Rectal smooth muscle tissue (tissue), 1 donor: ENCODE measurements around the gene BOD1L1.

Source experiments
- H3K27ac ChIP-seq: one replicate; pipeline ENCODE4 v1.7.0; 2013; ENCODE audit warnings: low read depth, low read length, inconsistent platforms
- H3K27me3 ChIP-seq: one replicate; pipeline ENCODE4 v1.7.0; 2013; ENCODE audit warnings: low read length; ENCODE audit not compliant: control insufficient read depth, insufficient read depth
- H3K36me3 ChIP-seq: one replicate; pipeline ENCODE4 v1.7.0; 2013; ENCODE audit warnings: low read length; ENCODE audit not compliant: control insufficient read depth, insufficient read depth
- H3K4me1 ChIP-seq: one replicate; pipeline ENCODE4 v1.7.0; 2013; ENCODE audit warnings: low read length; ENCODE audit not compliant: control insufficient read depth, insufficient read depth
- H3K4me3 ChIP-seq: one replicate; pipeline ENCODE4 v1.7.0; 2013; ENCODE audit warnings: low read length
- H3K9ac ChIP-seq: one replicate; pipeline ENCODE4 v1.7.0; 2013; ENCODE audit warnings: low read length

The BOD1L1 gene

DNA sequence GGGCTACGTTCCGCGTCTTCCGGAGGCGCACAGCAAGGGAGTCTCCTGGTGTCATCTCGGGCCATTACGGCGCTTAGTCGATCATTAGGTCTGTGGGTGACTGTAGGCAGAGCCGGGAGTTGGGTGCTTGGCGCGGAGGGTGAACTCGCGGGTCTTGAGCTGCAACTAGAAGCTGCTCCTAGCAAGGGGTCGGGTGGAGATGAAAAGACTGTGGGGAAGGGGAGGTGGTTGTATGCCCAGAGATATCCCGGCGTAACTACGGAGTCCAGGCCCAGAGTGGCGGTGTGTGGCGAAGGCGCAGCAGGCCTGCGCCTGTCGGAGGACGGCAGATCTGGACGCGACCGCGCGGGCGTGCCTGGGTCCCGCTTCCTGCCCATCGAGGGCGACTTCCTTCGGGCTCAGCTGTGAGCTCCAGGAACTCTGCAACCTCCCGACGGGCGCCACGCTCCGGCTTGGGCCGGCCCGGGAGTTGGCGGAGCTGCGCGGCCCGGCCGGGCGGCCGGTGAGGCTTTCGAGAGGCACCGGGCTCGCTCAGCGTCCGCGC is 80.5 kb downstream of the BOD1L1 start:
- Histone ChIP-seq H3K36me3 (no peaks in the 10 kb centered on the region), H3K27ac (peak overlapping the region; percentile 91), H3K4me1 (peaks cover 10% of the 10 kb centered on the region), H3K9ac (peak overlapping the region; percentile 57), H3K27me3 (peaks cover 9% of the 10 kb centered on the region), H3K4me3 (peak overlapping the region; percentile 80)

DNA sequence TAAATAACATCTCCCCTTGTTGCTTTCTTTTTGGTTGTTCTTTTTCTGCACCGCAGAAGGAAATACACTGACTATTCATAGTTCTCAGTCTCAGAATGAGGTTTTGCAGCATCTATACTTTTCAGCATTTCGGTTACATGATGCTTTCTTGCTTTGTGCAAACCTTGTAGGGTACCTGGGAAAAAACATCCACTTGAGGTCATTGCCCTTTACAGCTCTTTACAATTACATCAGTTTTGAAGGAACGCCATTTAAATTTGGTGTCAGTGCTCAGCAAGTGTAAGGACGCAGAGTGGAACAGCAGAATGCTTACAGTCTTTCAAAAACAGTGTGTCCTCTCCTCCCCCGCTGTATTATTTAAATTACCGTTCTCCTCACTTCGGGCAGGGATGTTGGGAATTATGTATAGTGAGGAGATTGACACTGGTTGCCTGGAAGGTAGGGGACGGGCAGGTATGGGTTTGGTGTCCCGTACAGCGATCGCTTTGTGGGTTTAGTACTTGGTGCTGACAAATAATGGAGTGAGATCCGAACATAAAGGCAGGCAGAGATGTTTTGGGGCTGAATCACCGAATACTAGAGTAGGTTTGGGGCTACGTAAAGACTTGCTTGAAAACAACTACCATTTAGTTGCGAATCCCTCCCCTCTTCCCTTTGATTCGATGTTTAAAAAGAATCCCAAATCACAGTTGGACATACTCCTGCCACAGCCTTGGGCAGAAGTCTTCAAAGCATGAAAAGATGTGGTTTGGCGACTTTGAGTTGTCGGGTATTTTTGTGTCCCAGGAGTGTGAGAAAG is 81.2 kb downstream of the BOD1L1 start:
- peaks cover 10% of the 10 kb centered on the region for H3K4me1 ChIP-seq
- H3K27ac ChIP-seq: peak overlapping the region; percentile 91
- H3K4me3 ChIP-seq: peak overlapping the region; percentile 80
- H3K27me3 ChIP-seq: peaks cover 9% of the 10 kb centered on the region
- H3K36me3 ChIP-seq: no peaks in the 10 kb centered on the region
- no peak overlapping the region for H3K9ac ChIP-seq

DNA sequence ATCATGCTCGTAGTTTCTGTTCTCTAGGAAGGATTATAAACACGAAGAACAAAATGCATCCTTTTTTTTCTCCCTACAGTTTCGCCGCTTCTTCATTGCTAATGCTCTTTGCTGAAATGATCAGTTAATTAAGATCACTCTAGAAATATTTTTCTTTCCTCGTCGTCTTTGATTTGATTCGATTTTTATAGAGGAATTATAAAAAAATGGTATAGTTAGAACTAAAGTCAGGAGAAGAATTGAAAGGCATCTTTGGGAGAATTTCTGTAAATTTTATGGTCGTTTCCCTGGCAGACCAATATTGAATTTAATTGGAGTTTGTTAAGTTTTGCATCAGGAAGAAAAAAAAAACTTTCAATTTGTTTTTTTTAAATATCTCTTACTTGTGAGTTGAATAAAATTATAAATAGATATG is 82.1 kb downstream of the BOD1L1 start:
- no peaks in the 10 kb centered on the region for H3K36me3 ChIP-seq
- H3K4me3 ChIP-seq: peak overlapping the region; percentile 77
- peak overlapping the region; percentile 88 for H3K27ac ChIP-seq
- peaks cover 10% of the 10 kb centered on the region for H3K4me1 ChIP-seq
- peaks cover 9% of the 10 kb centered on the region for H3K27me3 ChIP-seq
- no peak overlapping the region for H3K9ac ChIP-seq

DNA sequence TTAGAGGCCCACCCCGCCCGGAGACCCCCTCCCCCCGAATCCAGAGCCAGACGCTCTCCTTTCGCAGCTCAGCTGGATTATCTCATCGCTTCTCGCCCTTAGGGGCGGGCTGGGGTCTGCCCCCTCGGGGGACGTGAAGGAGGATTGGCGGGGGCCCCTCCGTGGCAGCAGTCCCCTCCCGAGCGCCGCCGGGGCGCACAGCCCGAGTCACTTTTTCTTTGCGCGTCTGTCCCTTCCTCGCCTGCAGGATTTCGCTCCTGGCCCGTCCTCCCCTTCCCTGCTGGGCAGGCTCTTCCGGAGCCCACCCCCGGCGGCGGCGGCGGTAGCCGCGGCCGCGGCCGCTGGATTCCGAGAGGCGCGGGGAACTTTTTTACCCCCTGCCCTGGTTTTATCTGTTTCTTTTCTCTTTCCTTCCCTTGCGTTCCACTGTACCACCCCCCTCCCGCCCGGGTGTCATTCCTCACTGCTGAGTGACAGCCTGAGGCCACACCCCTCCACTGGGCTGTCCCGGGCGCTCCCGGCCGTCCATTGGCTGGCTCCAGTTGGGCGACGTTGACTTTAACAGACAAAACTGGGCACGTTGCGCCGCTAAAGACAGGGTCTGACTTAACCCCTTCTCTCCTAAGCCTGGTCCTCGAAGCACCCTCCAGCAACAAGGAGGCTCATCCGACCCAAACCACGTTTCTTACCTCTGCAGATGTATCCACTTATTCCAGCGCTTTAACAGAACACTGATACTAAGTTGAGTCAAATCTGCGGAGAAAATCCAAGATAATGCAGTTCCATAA is 82.7 kb downstream of the BOD1L1 start:
- H3K27me3 ChIP-seq: peaks cover 13% of the 10 kb centered on the region
- no peak overlapping the region for H3K9ac ChIP-seq
- peaks cover 10% of the 10 kb centered on the region for H3K4me1 ChIP-seq
- H3K27ac ChIP-seq: peak overlapping the region; percentile 88
- H3K36me3 ChIP-seq: no peaks in the 10 kb centered on the region
- H3K4me3 ChIP-seq: peak overlapping the region; percentile 77

DNA sequence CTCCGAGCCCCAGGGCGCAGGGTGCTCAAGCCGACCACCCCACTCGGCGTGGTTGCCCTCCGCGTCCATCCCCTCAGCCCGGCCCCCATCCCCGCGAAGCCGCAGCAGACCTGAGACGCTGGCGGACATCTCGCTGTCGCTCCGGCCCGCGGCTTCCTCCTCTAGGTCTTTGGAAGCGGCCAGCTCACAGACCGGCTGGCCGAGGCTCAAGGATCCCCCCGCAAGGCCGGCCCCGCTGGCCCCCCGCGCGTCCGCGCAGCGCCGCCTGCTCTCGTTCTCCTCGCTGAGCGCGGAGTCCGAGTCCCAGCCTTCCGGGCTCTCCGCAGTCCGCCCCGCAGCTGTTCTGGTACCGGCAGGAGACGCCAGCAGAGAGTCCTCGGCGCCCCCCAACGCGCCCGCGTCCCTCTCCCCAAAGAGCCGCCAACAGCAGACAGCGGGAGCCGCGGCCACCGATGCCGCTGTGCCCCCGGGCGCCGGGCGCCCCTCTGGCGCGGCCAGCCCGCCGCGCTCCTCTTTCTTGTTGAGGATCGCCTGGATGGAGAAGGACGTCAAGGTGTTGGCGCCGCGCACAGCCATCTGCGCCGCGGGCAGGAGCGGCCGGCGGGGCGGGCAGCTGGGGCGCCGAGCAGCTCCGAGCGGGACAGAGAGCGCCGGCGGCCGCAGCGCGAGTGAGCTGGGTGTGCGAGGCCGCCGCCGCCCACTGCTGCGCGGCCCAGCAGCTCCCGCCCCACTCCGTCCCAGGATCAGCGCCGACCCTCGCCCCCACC is 83.5 kb downstream of the BOD1L1 start, which contains the start of gene NKX3-2:
NKX3-2 (minus strand) TSS at position 670 of the 767 bp plus-strand sequence; CDS start at position 576, 94 bp downstream.
- peak within 1 kb of the TSS; percentile 77 for H3K4me3 ChIP-seq
- peaks cover 10% of the 10 kb centered on the region for H3K4me1 ChIP-seq
- H3K27me3 ChIP-seq: peaks cover 17% of the 10 kb centered on the region
- H3K36me3 ChIP-seq: no peaks in the 10 kb centered on the region
- H3K9ac ChIP-seq: peak within 1 kb of the TSS; percentile 39
- H3K27ac ChIP-seq: peak within 1 kb of the TSS; percentile 88

DNA sequence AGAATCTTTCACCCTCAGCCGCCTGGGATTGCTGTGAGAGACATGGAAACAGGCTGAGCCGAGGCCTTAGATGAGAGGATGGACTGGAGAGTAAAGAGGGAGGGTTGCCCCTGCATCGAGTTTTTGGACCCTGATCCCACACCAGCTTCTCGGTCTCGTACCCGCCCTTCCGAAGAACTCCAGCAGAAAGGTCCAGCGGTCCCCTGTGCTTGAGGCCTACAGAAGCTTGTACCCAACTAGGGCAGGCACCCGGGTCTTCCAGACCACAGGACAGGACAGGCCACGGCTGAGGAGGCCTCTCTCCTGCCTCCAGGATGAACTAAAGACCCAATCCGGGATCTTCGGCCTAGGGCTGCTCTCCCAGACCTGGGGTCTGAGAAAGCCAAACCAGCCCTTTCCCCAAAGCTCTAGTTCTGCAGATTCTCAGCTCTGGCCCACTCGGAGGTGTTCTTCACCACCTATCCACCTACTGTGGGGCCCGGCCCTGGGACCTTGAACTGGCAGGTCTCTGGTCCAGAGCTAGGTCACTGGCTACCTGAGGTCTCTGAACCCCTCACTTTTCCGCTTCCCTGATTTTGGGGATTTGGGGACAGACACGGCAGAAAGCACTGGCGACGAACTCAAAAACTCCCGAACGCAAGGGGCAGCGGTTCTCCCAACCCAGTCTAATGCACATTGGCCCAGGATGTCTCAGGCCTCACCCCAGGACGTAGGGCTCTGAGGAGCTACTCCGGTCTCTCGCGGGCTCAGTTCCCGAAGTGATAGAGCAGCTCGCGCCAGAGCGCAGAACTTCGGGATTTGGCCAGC is 84.3 kb downstream of the BOD1L1 start:
- Histone ChIP-seq H3K4me3 (peak overlapping the region; percentile 77), H3K27me3 (peaks cover 17% of the 10 kb centered on the region), H3K9ac (peak overlapping the region; percentile 39), H3K36me3 (no peaks in the 10 kb centered on the region), H3K27ac (peak overlapping the region; percentile 88), H3K4me1 (peaks cover 16% of the 10 kb centered on the region)

DNA sequence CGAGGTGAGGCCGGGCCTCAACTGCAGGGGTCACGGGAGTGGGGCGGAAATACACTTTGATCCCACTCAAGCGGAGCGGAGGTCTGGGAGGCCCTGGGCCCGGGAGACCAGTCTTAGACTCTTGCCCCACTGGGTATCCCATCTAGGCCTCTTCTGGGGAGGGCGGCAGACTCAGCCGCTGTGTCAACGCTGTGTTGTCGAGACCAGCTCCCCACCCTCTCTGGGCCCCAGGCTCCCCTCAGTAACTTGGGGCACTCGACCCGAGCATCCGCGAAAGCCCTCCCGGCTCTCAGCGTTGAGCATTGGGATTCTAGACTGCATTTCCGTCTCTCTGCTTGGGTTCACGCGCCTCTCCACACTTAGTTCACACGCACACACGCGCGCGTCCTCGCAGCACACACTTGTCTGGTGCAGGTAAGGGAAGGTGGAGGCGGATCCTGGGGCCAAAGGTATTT is 84.9 kb downstream of the BOD1L1 start:
- H3K4me1 ChIP-seq: peaks cover 19% of the 10 kb centered on the region
- no peaks in the 10 kb centered on the region for H3K36me3 ChIP-seq
- no peak overlapping the region for H3K9ac ChIP-seq
- peaks cover 20% of the 10 kb centered on the region for H3K27me3 ChIP-seq
- H3K4me3 ChIP-seq: peak overlapping the region; percentile 77
- peak overlapping the region; percentile 88 for H3K27ac ChIP-seq

DNA sequence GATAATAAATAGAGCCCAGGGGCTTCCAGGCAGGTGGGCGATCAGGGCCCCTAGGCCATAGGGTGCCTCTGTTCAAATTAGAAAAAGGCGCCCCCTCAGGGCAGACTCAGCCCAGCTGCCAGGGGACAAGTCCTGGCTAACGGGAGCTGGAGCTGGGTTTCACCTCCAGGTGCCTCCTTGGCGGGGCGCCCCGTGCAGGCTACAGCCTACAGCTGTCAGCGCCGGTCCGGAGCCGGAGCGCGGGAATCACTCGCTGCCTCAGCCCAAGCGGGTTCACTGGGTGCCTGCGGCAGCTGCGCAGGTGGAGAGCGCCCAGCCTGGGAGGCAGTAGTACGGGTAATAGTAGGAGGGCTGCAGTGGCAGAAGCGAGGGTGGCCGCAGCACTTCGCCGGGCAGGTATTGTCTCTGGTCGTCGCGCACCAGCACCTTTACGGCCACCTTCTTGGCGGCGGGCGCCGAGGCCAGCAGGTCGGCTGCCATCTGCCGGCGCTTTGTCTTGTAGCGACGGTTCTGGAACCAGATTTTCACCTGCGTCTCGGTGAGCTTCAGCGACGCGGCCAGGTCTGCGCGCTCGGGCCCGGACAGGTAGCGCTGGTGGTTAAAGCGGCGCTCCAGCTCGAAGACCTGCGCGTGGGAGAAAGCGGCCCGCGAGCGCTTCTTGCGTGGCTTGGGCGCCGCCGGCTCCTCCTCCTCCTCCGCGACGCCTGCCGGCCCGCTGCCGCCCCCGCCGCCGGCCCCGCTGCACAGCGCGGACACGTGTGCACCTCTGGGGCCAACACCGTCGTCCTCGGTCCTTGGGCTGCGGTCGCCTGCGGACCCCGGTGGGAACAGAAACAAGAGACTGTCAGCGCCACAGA is 85.6 kb downstream of the BOD1L1 start:
- H3K4me3 ChIP-seq: peak overlapping the region; percentile 77
- peak overlapping the region; percentile 88 for H3K27ac ChIP-seq
- H3K9ac ChIP-seq: no peak overlapping the region
- no peaks in the 10 kb centered on the region for H3K36me3 ChIP-seq
- peaks cover 23% of the 10 kb centered on the region for H3K4me1 ChIP-seq
- peaks cover 21% of the 10 kb centered on the region for H3K27me3 ChIP-seq

DNA sequence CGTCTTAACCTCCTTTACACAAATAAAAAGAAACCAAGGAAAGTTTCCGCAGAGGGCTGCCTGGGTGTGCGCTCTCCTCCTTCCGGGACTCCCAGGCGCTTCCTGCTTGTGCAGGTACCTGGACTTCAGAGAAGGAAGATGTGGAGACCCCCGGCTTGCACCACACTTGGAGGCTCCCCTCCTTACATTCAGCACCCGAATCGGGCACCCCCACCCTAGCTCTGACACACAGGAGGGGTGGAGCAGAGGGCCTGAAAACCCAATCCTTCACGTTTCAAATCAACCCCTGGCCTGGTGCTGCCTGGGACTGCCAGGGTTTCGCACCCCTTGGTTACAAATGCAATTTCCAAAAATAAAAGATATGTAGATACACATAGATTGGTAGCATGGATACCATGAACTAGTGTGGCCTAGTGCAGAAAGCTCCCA is 86.3 kb downstream of the BOD1L1 start:
- Histone ChIP-seq H3K27ac (peak overlapping the region; percentile 88), H3K9ac (no peak overlapping the region), H3K36me3 (no peaks in the 10 kb centered on the region), H3K4me1 (peaks cover 19% of the 10 kb centered on the region), H3K4me3 (peak overlapping the region; percentile 77), H3K27me3 (peaks cover 14% of the 10 kb centered on the region)

DNA sequence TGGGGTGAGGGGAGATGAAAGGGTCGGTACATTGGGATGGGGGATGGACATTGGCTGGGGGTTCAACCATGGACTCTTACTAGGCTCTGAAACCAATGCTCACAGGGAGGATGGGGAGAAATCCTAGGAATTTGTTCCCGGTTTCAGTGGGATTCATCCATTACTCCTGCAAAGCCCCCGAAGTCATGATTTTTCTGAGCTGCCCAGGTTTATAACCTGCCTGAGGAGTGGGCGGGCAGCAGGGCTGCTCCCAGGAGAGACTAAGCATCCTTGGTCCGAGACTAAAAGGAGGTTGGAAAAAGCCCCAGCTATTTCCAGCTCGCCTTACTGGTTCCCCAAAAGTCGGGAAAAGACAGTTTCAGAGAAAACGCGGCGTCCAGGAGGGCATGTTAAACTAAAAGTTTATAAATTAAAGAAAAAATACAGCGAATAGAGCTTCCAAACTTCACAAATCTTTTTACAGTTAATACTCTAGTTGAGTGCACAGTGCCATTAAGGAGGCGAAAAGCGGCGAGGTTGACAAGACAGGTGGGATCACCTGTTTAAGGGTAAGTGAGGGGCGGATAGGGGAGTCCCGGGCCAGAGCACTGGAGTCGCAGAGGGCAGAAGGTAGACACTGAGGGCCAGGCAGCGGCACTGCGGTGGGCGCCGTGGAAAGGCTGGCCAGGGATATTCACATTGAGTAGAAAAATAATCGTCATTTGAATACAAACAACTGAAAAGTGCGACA is 86.9 kb downstream of the BOD1L1 start:
- H3K9ac ChIP-seq: no peak overlapping the region
- peaks cover 17% of the 10 kb centered on the region for H3K27me3 ChIP-seq
- peak overlapping the region; percentile 88 for H3K27ac ChIP-seq
- H3K4me1 ChIP-seq: peaks cover 13% of the 10 kb centered on the region
- H3K36me3 ChIP-seq: no peaks in the 10 kb centered on the region
- H3K4me3 ChIP-seq: peak overlapping the region; percentile 77
